T-cell (primary cell): Measurements from ENCODE around the gene TEKTIP1. TPM values are rescaled to one million over a fixed set of nuclear protein-coding genes. Genes with fewer than 3 reads are reported as not detected.

Source experiments
- ATAC-seq, 4 experiments: fragments of 200-7000 bp in 3 of 4; fragments of 150-1000 bp in 1 of 4; cut with Tn5 transposase; replicated peaks in 1 of 4; 1 replicate in 3 of 4; 2 replicates in 1 of 4; pipeline ENCODE4 v1.10.0; 2021; ENCODE audit warnings: moderate library complexity in 3 of 4, mild to moderate bottlenecking in 2 of 4, moderate number of reproducible peaks in 1 of 4
- CTCF ChIA-PET, 2 donors: fragments of 300-600 bp; sonication (Branson Sonifier 250); formaldehyde crosslinking; loops; one replicate each; lab custom pipeline; 2022; ENCODE audit warnings: antibody characterized with exemption in 2 of 2; lab: Charles Lee
- POLR2A ChIA-PET, 2 donors: fragments of 300-600 bp; sonication (Branson Sonifier 250); formaldehyde crosslinking; loops; one replicate each; lab custom pipeline; 2022; ENCODE audit warnings: antibody characterized with exemption in 2 of 2; lab: Charles Lee
- DNase-seq, 35 experiments: peaks; one replicate each; pipeline versions ENCODE4 v3.0.0 to v3.0.0-alpha.2; 2013 to 2023
- H3K27ac ChIP-seq: one replicate; pipeline ENCODE4 v1.5.1; 2013; ENCODE audit warnings: low read length
- H3K27me3 ChIP-seq, 2 experiments: replicated peaks in 1 of 2; 1 replicate in 1 of 2; 2 replicates in 1 of 2; pipeline versions ENCODE4 v1.6.1 to v1.7.0; 2013; ENCODE audit warnings: low read length in 1 of 2, mixed read lengths in 1 of 2; ENCODE audit not compliant: control insufficient read depth in 2 of 2, insufficient read depth in 2 of 2; ENCODE audit errors: extremely low read depth in 1 of 2
- H3K36me3 ChIP-seq, 2 donors: 1 replicate in 1 of 2; 2 replicates in 1 of 2; pipeline versions ENCODE4 v1.6.1 to v1.7.0; 2013; ENCODE audit warnings: low read length in 1 of 2; ENCODE audit not compliant: control insufficient read depth in 2 of 2, insufficient read depth in 1 of 2; ENCODE audit errors: extremely low read depth in 1 of 2
- H3K4me1 ChIP-seq, 2 experiments: 1 replicate in 1 of 2; 2 replicates in 1 of 2; pipeline versions ENCODE4 v1.6.1 to v1.7.0; 2013; ENCODE audit warnings: low read length in 2 of 2, mixed read lengths in 1 of 2; ENCODE audit not compliant: insufficient read depth in 2 of 2, control insufficient read depth in 1 of 2; ENCODE audit errors: extremely low read depth in 1 of 2
- H3K4me3 ChIP-seq, 2 donors: 1 replicate in 1 of 2; 2 replicates in 1 of 2; pipeline versions ENCODE4 v1.5.1 to v1.7.0; 2013; ENCODE audit warnings: mild to moderate bottlenecking in 2 of 2, low read length in 1 of 2, moderate library complexity in 1 of 2; ENCODE audit not compliant: control insufficient read depth in 1 of 2; ENCODE audit errors: extremely low read depth in 1 of 2
- H3K9me3 ChIP-seq: 2 replicates; pipeline ENCODE4 v1.7.0; 2013
- H3K27ac Mint-ChIP-seq, 2 donors: one replicate each; pipeline ENCODE4 v1.8.0; 2020 to 2021; ENCODE audit warnings: mild to moderate bottlenecking in 2 of 2, mixed read lengths in 2 of 2
- H3K27me3 Mint-ChIP-seq, 2 donors: one replicate each; pipeline ENCODE4 v1.8.0; 2021 to 2022; ENCODE audit warnings: mixed read lengths in 2 of 2
- H3K36me3 Mint-ChIP-seq: one replicate; pipeline ENCODE4 v1.8.0; 2021; ENCODE audit warnings: mixed read lengths
- H3K4me1 Mint-ChIP-seq, 3 donors: one replicate each; pipeline ENCODE4 v1.8.0; 2020 to 2022; ENCODE audit warnings: mixed read lengths in 3 of 3, mild to moderate bottlenecking in 1 of 3
- H3K4me3 Mint-ChIP-seq, 3 donors: one replicate each; pipeline ENCODE4 v1.8.0; 2020 to 2022; ENCODE audit warnings: mild to moderate bottlenecking in 3 of 3, mixed read lengths in 3 of 3, moderate library complexity in 3 of 3
- H3K9me3 Mint-ChIP-seq, 3 donors: one replicate each; pipeline ENCODE4 v1.8.0; 2020 to 2022; ENCODE audit warnings: mixed read lengths in 3 of 3
- WGBS: methylation state at CpG from one replicate; pipeline ENCODE4 v1.1.5; 2013; ENCODE audit warnings: missing lambda C conversion rate; ENCODE audit not compliant: insufficient coverage; 5-methylcytosine and 5-hydroxymethylcytosine counted together
- total RNA-seq, 35 experiments: library from RNA in 6 of 35; stranded (reverse) in 6 of 35; fragments of 120-200 nt in 1 of 35; gene quantifications; one replicate each; pipeline versions ENCODE4 v1.2.1 to v1.2.4 and lab custom pipeline; 2013 to 2026

Gene TEKTIP1
- total RNA-seq, 5 donors from 2014 or later (not counting 1 experiment from before 2014, with no cell fraction given), result 7.7 to 12.4 (median 10.3) TPM

GRCh38 chr19:3539756-3540118, 763 bp downstream of the TEKTIP1 start:
- ATAC-seq (no peak), DNase-seq (no peak)
- Mint-ChIP-seq H3K27ac (no peak overlapping the region), H3K9me3 (peaks cover 0 to 3% (median 0%) of the 10 kb centered on the region in 3 donors), H3K27me3 (no peaks in the 10 kb centered on the region), H3K36me3 (peaks cover 16% of the 10 kb centered on the region), H3K4me1 (no peaks in the 10 kb centered on the region), H3K4me3 (no peak overlapping the region)
- WGBS, result no CpG with 5 or more reads among the region's 1 CpG
- Histone ChIP-seq H3K9me3 (no peaks in the 10 kb centered on the region), H3K27me3 (no peaks in the 10 kb centered on the region), H3K36me3 (peaks cover 9 to 30% of the 10 kb centered on the region in 2 donors), H3K27ac (no peak overlapping the region), H3K4me3 (no peak overlapping the region), H3K4me1 (peaks cover 0 to 1% of the 10 kb centered on the region in 2 experiments)
- POLR2A ChIA-PET, result no interaction called here
- CTCF ChIA-PET, result interaction anchor here in 1 of 2 donors (0.7 kb wide), 1 partner anchor 57 kb away, joined by 12 read pairs; no protein-coding TSS in a partner anchor

- no peak for DNase-seq
- H3K27me3 ChIP-seq, result no peaks in the 10 kb centered on the region
- 94% methylated on average over 41 of the region's 47 CpGs for WGBS
- H3K27ac ChIP-seq, result no peak overlapping the region
- H3K4me3 ChIP-seq, result no peak overlapping the region
- no peaks in the 10 kb centered on the region for H3K27me3 Mint-ChIP-seq
- no peaks in the 10 kb centered on the region for H3K9me3 ChIP-seq
- POLR2A ChIA-PET, result no interaction called here
- H3K9me3 Mint-ChIP-seq, result peaks cover 0 to 3% (median 0%) of the 10 kb centered on the region in 3 donors
- no peak overlapping the region for H3K4me3 Mint-ChIP-seq
- H3K4me1 ChIP-seq, result peaks cover 0 to 15% of the 10 kb centered on the region in 2 experiments
- peaks cover 13% of the 10 kb centered on the region for H3K36me3 Mint-ChIP-seq
- H3K27ac Mint-ChIP-seq, result no peak overlapping the region
- peaks cover 5 to 37% of the 10 kb centered on the region in 2 donors for H3K36me3 ChIP-seq
- ATAC-seq, result no peak
- CTCF ChIA-PET, result no interaction called here
- peaks cover 9 to 10% (median 9%) of the 10 kb centered on the region in 3 donors for H3K4me1 Mint-ChIP-seq
These were observed 4.4 kb downstream of the TEKTIP1 start for GRCh38 chr19:3543150-3544057.

- peaks cover 11% of the 10 kb centered on the region for H3K36me3 Mint-ChIP-seq
- Histone ChIP-seq H3K4me3 (no peak overlapping the region), H3K27ac (no peak overlapping the region), H3K9me3 (no peaks in the 10 kb centered on the region), H3K27me3 (no peaks in the 10 kb centered on the region), H3K36me3 (peaks cover 10 to 42% of the 10 kb centered on the region in 2 donors), H3K4me1 (peaks cover 0 to 15% of the 10 kb centered on the region in 2 experiments)
- WGBS, result 94% methylated on average over 9 of the region's 9 CpGs
- ChIA-PET CTCF (no interaction called here), POLR2A (interaction anchor here in 1 of 2 donors (1.0 kb wide), 1 partner anchor 13 kb away, joined by 3 read pairs; no protein-coding TSS in a partner anchor)
- H3K4me3 Mint-ChIP-seq, result no peak overlapping the region
- DNase-seq, result no peak
- no peaks in the 10 kb centered on the region for H3K27me3 Mint-ChIP-seq
- H3K27ac Mint-ChIP-seq, result no peak overlapping the region
- H3K4me1 Mint-ChIP-seq, result peaks cover 9 to 10% (median 9%) of the 10 kb centered on the region in 3 donors
- no peak for ATAC-seq
- H3K9me3 Mint-ChIP-seq, result peaks cover 0 to 3% (median 0%) of the 10 kb centered on the region in 3 donors
These were observed 5.0 kb downstream of the TEKTIP1 start for GRCh38 chr19:3544058-3544376.

- Mint-ChIP-seq H3K36me3 (peaks cover 4% of the 10 kb centered on the region), H3K27ac (peak overlapping the region; percentile 8 to 48), H3K27me3 (no peaks in the 10 kb centered on the region), H3K4me1 (peaks cover 9 to 10% (median 10%) of the 10 kb centered on the region in 3 donors), H3K9me3 (no peaks in the 10 kb centered on the region), H3K4me3 (no peak overlapping the region)
- Histone ChIP-seq H3K36me3 (peaks cover 10 to 44% of the 10 kb centered on the region in 2 donors), H3K4me3 (no peak overlapping the region), H3K27ac (no peak overlapping the region), H3K27me3 (no peaks in the 10 kb centered on the region), H3K9me3 (no peaks in the 10 kb centered on the region), H3K4me1 (peaks cover 0 to 15% of the 10 kb centered on the region in 2 experiments)
- DNase-seq (peak; percentile 29 to 83 (median 69)), ATAC-seq (peak; percentile 62 to 73 (median 70))
- WGBS, result 63% methylated on average over 26 of the region's 30 CpGs
- ChIA-PET POLR2A (interaction anchor here in 1 of 2 donors (1.0 kb wide), 1 partner anchor 12 kb away, joined by 3 read pairs; no protein-coding TSS in a partner anchor), CTCF (interaction anchor here (0.6 to 1.3 kb wide), 3 partner anchors 12 to 46 kb away, joined by 3 to 5 read pairs (median 4); no protein-coding TSS in a partner anchor)
These were observed 6.0 kb downstream of the TEKTIP1 start for GRCh38 chr19:3544742-3545668.

GRCh38 chr19:3545669-3546034, 6.7 kb downstream of the TEKTIP1 start:
- H3K36me3 ChIP-seq, result peaks cover 10 to 46% of the 10 kb centered on the region in 2 donors
- H3K27ac ChIP-seq, result no peak overlapping the region

More at GRCh38 chr19:3545669-3546034, 6.7 kb downstream of the TEKTIP1 start:
- H3K27me3 ChIP-seq, result no peaks in the 10 kb centered on the region
- 76% methylated on average over 10 of the region's 10 CpGs for WGBS
- ChIA-PET CTCF (interaction anchor here (0.8 to 1.3 kb wide), 2 partner anchors 11 to 46 kb away, joined by 3 to 5 read pairs; no protein-coding TSS in a partner anchor), POLR2A (no interaction called here)
- no peaks in the 10 kb centered on the region for H3K27me3 Mint-ChIP-seq
- peaks cover 0 to 15% of the 10 kb centered on the region in 2 experiments for H3K4me1 ChIP-seq
- no peak for DNase-seq
- H3K9me3 ChIP-seq, result no peaks in the 10 kb centered on the region
- ATAC-seq, result peak in 2 of 4 experiments; percentile 5 to 13
- no peaks in the 10 kb centered on the region for H3K9me3 Mint-ChIP-seq
- no peak overlapping the region for H3K4me3 Mint-ChIP-seq
- no peak overlapping the region for H3K4me3 ChIP-seq
- H3K27ac Mint-ChIP-seq, result peak overlapping the region in 1 of 2 donors; percentile 49
- peaks cover 4% of the 10 kb centered on the region for H3K36me3 Mint-ChIP-seq
- H3K4me1 Mint-ChIP-seq, result peaks cover 9 to 10% (median 10%) of the 10 kb centered on the region in 3 donors
